Fibroblast of villous mesenchyme (primary cell): Measurements from ENCODE around the gene AFF3. TPM values are rescaled to one million over a fixed set of nuclear protein-coding genes. Genes with fewer than 3 reads are reported as not detected.

Experiments used
- DNase-seq: peaks from one replicate; pipeline ENCODE4 v3.0.0-alpha.2; 2010; ENCODE audit warnings: low read depth
- H3K4me3 ChIP-seq: 2 replicates; pipeline ENCODE4 v1.5.1; 2011; ENCODE audit warnings: low read depth, mild to moderate bottlenecking, low read length
- CTCF ChIP-seq: IDR thresholded peaks from 2 replicates; pipeline ENCODE4 v1.5.1; 2012; ENCODE audit warnings: low read depth, mild to moderate bottlenecking, low read length; ENCODE audit not compliant: insufficient read depth
- total RNA-seq: library from RNA; depleted of rRNA; stranded (reverse); fragments of >200 nt; gene quantifications from 2 replicates; pipeline ENCODE4 v1.2.3, GENCODE V29; 2012

The AFF3 gene
- total RNA-seq, 1 donor = 19.4 TPM

GRCh38 chr2:99657691-99658258 lies 484.6 kb downstream of the AFF3 start:
- H3K4me3 ChIP-seq = no peak overlapping the region
- TF ChIP-seq CTCF = no peak
- no peak for DNase-seq

DNA sequence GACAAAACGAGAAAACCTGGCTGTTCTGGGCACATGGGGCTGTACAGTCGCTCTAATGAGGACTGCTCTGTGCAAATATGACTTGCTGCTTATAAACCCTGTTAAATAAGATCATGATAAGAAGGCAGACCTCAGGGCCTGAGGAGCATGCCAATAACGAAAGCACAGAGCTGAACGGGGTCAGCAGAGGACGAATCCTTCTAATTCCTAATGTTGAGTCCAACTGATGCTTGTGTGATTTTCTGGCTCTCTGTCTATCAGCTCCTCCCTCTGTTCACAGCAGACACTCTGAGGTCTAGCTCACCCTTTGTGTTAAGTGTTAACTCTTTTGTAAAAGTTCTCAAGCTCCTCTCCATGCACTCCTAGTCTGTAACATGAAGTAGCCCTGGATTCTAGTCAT lies 485.4 kb downstream of the AFF3 start:
- no peak for TF ChIP-seq CTCF
- H3K4me3 ChIP-seq = no peak overlapping the region
- DNase-seq = no peak

- no peak overlapping the region for H3K4me3 ChIP-seq
- DNase-seq = no peak
- TF ChIP-seq CTCF = no peak
Observed at GRCh38 chr2:99653433-99653832, 489.0 kb downstream of the AFF3 start.

DNA sequence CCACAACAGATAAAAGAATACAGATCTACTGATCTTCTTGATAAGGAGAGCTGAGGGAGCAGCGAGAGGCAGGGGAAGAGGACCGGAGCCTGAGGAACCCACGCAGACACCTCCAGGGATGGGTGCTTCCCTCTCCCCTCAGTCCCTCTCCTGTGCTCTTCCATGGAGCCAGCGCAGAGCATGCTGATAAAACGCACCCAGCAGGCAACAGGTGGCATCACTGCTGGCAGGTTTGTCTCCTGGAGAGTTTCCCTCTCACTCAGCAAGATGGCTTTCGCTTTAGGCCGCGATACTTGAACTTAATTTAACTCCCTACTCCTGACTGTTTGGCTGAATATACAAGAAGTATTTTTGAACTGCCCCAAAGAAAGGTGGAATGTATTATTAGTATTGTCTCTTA lies 489.5 kb downstream of the AFF3 start:
- no peak for TF ChIP-seq CTCF
- DNase-seq = no peak

GRCh38 chr2:99651930-99652670 lies 490.3 kb downstream of the AFF3 start:
- DNase-seq = no peak
- TF ChIP-seq CTCF = no peak
- no peak overlapping the region for H3K4me3 ChIP-seq

More for the DNA sequence above, 489.5 kb downstream of the AFF3 start:
- no peak overlapping the region for H3K4me3 ChIP-seq

DNA sequence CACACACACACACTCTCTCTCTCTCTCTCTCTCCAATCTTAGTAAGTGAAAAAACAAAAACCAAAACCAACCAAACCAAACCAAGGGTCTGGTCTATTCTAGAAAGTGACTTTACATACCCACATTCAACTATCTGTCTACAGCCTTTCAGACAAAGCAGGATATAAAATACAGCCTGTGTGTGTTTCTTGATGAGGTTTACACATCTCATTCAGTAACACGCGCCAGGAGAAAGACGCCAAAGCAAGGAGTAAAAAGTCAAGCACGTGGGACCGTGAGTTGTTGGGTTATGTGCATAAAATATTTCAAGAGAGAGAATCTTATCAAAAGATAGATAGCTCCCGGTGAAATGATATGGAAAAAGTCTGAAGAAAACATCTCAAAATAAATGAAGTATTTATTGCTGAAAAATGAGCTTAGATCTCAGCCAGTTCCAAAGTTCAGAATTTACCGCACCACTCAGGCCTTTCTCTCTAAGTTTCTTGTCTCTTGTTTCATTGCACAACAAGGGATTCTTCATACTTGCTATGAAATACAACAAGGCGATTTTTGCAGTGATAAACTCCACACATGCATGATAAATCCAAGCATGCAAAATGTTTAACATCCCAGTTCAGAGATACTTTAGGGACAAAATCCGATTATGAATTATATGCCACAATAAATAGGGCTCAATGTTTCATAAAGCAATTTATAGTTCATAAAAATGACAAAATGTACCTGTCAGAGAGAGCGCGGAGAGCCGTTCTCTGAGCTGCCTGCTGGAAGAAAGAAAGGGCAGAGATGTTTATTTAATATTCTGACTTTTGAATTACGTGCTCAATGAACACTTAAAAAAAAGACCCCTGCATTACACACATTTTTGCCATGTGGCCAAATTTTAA lies 493.2 kb downstream of the AFF3 start:
- no peak for TF ChIP-seq CTCF
- H3K4me3 ChIP-seq = no peak overlapping the region
- peak; percentile 29 for DNase-seq
